ENCODE measurements around the gene SLC17A6.

Gene SLC17A6

DNA sequence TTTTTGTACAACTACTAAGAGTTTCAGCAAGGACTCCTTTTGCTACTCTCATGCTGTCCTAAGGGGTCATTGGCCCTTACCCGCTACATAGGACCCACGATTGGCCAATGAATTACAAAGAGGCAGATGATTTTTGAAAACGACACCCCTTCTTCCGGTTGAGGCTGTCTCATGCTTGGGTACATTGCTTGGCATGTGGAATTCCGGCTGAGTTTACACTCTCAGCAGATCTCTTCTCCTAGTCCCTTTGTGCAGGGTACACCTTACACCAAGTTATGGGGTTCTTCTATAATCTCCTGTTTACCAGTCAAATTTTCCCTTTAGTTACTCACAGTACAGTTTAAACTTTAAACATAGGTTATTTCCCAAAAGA, 52.1 kb downstream of the SLC17A6 start:
- no peaks in the 10 kb centered on the region for H3K9me3 ChIP-seq (ENCODE audit: low read length)
- H3K36me3 ChIP-seq (ENCODE audit: insufficient read depth, low read length), result no peaks in the 10 kb centered on the region
- H3K9ac ChIP-seq (ENCODE audit: low read length), result no peak overlapping the region
- H3K27me3 ChIP-seq (ENCODE audit: control insufficient read depth in 1 of 2, insufficient read depth in 2 of 2, low read length in 2 of 2), result no peaks in the 10 kb centered on the region
- no peak overlapping the region for H3K27ac ChIP-seq (ENCODE audit: low read depth, low read length)
- H3K4me1 ChIP-seq (ENCODE audit: insufficient read depth, low read length), result no peaks in the 10 kb centered on the region
- no peak overlapping the region for H3K4me3 ChIP-seq (ENCODE audit: low read depth in 1 of 2, low read length in 2 of 2)

DNA sequence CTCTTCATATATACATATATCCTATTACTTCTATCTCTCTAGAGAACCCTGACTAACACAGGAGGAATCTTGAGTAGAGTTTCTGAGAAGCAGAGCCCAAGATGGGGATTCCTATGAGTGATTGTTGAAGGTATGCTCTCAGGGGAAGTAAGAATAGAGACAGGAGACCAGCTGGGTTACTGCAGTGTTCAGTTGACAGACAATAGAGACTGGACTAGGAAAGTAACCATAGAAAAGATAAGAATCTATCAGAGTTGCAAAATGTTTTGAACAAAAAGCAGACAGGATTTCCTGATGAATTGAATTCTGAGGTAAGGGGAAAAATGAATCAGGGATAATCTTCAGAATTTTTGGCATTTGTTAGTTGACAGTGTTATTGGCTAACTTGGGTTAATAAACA, 54.4 kb downstream of the SLC17A6 start:
- no peaks in the 10 kb centered on the region for H3K36me3 ChIP-seq (ENCODE audit: insufficient read depth, low read length)
- no peak overlapping the region for H3K27ac ChIP-seq (ENCODE audit: low read depth, low read length)
- H3K9me3 ChIP-seq (ENCODE audit: low read length), result no peaks in the 10 kb centered on the region
- H3K4me1 ChIP-seq (ENCODE audit: insufficient read depth, low read length), result no peaks in the 10 kb centered on the region
- H3K4me3 ChIP-seq (ENCODE audit: low read depth in 1 of 2, low read length in 2 of 2), result no peak overlapping the region
- H3K27me3 ChIP-seq (ENCODE audit: control insufficient read depth in 1 of 2, insufficient read depth in 2 of 2, low read length in 2 of 2), result no peaks in the 10 kb centered on the region
- no peak overlapping the region for H3K9ac ChIP-seq (ENCODE audit: low read length)

- no peaks in the 10 kb centered on the region for H3K9me3 ChIP-seq (ENCODE audit: low read length)
- no peak overlapping the region for H3K9ac ChIP-seq (ENCODE audit: low read length)
- H3K4me1 ChIP-seq (ENCODE audit: insufficient read depth, low read length), result no peaks in the 10 kb centered on the region
- no peak overlapping the region for H3K27ac ChIP-seq (ENCODE audit: low read depth, low read length)
- no peak overlapping the region for H3K4me3 ChIP-seq (ENCODE audit: low read depth in 1 of 2, low read length in 2 of 2)
- H3K27me3 ChIP-seq (ENCODE audit: control insufficient read depth in 1 of 2, insufficient read depth in 2 of 2, low read length in 2 of 2), result no peaks in the 10 kb centered on the region
- no peaks in the 10 kb centered on the region for H3K36me3 ChIP-seq (ENCODE audit: insufficient read depth, low read length)
These were observed 67.2 kb downstream of the SLC17A6 start for GRCh38 chr11:22405377-22405776.

DNA sequence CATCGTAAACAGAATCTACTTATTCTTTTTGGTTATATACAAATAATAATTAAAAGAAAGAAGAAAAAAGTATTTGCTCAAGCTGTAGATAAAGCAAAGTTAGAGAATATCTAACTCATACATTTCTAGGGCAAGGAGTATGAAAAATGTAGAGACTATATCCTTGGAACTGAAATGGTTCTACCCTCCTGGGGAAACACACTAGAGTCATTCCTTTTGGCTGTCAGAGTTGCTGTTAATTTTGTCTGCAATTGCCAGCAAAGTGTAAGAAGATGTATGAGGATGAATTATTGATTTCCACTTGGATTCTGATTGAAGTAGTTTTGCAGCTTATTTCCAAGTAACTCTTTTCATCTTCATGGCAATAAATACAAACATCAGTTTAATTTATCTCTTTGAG, 69.1 kb downstream of the SLC17A6 start:
- Histone ChIP-seq H3K9me3 (ENCODE audit: low read length) (no peaks in the 10 kb centered on the region), H3K9ac (ENCODE audit: low read length) (no peak overlapping the region), H3K4me1 (ENCODE audit: insufficient read depth, low read length) (no peaks in the 10 kb centered on the region), H3K27ac (ENCODE audit: low read depth, low read length) (no peak overlapping the region), H3K4me3 (ENCODE audit: low read depth in 1 of 2, low read length in 2 of 2) (no peak overlapping the region), H3K27me3 (ENCODE audit: control insufficient read depth in 1 of 2, insufficient read depth in 2 of 2, low read length in 2 of 2) (no peaks in the 10 kb centered on the region), H3K36me3 (ENCODE audit: insufficient read depth, low read length) (no peaks in the 10 kb centered on the region)

DNA sequence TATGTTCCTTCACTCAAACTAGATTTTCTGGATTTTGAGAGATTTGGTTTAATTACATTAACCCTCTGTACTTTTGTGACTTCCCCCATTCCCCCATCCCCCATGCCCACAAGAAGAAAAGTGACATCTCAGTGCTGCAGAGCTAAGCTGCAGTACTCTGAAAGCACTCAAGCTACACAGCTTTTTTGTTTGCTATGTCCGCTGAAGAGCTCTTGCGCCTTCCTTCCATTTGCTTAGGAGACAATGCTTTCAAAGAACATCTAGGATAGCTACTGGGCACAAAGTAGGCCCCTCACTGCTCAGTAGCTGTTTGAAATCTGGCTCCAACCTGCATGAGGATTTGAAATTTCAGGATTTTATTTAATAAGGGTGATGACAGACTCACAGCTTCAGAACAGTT, 69.7 kb downstream of the SLC17A6 start:
- H3K36me3 ChIP-seq (ENCODE audit: insufficient read depth, low read length), result no peaks in the 10 kb centered on the region
- H3K27me3 ChIP-seq (ENCODE audit: control insufficient read depth in 1 of 2, insufficient read depth in 2 of 2, low read length in 2 of 2), result no peaks in the 10 kb centered on the region
- no peak overlapping the region for H3K27ac ChIP-seq (ENCODE audit: low read depth, low read length)
- H3K9ac ChIP-seq (ENCODE audit: low read length), result no peak overlapping the region
- no peaks in the 10 kb centered on the region for H3K4me1 ChIP-seq (ENCODE audit: insufficient read depth, low read length)
- no peak overlapping the region for H3K4me3 ChIP-seq (ENCODE audit: low read depth in 1 of 2, low read length in 2 of 2)
- no peaks in the 10 kb centered on the region for H3K9me3 ChIP-seq (ENCODE audit: low read length)

DNA sequence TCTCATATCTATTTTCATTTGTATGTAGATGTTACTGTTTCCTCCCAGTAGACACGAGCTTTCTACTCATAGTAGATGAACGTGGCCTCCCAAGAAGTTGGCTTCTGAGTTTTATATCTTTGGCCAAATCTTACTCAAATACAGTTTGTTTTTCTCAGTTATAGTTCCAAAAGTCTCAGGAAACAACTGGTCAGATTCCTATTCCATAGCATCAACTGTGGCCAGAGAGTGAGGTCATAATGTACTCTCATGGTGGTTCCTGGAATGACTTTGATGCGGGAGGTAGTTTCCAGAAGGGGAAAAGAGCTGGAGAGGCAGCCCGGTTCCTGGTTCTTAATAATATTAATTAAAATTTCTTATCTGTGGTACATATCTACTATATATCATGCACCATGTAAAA, 77.3 kb downstream of the SLC17A6 start:
- no peaks in the 10 kb centered on the region for H3K36me3 ChIP-seq (ENCODE audit: insufficient read depth, low read length)
- H3K9me3 ChIP-seq (ENCODE audit: low read length), result no peaks in the 10 kb centered on the region
- H3K27ac ChIP-seq (ENCODE audit: low read depth, low read length), result no peak overlapping the region
- no peaks in the 10 kb centered on the region for H3K27me3 ChIP-seq (ENCODE audit: control insufficient read depth in 1 of 2, insufficient read depth in 2 of 2, low read length in 2 of 2)
- no peak overlapping the region for H3K9ac ChIP-seq (ENCODE audit: low read length)
- no peaks in the 10 kb centered on the region for H3K4me1 ChIP-seq (ENCODE audit: insufficient read depth, low read length)
- no peak overlapping the region for H3K4me3 ChIP-seq (ENCODE audit: low read depth in 1 of 2, low read length in 2 of 2)

DNA sequence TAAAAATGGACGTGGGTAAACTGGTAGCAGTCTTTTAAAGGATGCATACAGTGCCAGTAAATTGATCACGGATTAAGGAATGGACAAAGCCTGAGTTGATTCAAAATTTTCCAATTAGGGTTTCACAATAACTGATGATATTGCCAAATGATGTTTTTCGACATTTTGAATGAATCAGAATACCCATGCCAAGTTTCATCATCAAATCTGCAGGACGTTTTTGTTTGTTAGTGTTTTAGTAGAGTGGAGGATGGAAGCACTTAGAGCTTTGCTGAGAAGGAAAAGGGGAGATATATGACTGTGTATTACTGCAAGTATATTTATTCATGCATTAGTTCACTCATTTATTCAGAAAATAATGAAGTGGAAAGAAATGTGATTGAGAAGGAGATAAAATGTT, 78.3 kb downstream of the SLC17A6 start:
- Histone ChIP-seq H3K4me1 (ENCODE audit: insufficient read depth, low read length) (no peaks in the 10 kb centered on the region), H3K36me3 (ENCODE audit: insufficient read depth, low read length) (no peaks in the 10 kb centered on the region), H3K9me3 (ENCODE audit: low read length) (no peaks in the 10 kb centered on the region), H3K9ac (ENCODE audit: low read length) (no peak overlapping the region), H3K27me3 (ENCODE audit: control insufficient read depth in 1 of 2, insufficient read depth in 2 of 2, low read length in 2 of 2) (no peaks in the 10 kb centered on the region), H3K27ac (ENCODE audit: low read depth, low read length) (no peak overlapping the region), H3K4me3 (ENCODE audit: low read depth in 1 of 2, low read length in 2 of 2) (no peak overlapping the region)

GRCh38 chr11:22426915-22427314, 88.7 kb downstream of the SLC17A6 start:
- Histone ChIP-seq H3K9me3 (ENCODE audit: low read length) (no peaks in the 10 kb centered on the region), H3K4me1 (ENCODE audit: insufficient read depth, low read length) (no peaks in the 10 kb centered on the region), H3K9ac (ENCODE audit: low read length) (no peak overlapping the region), H3K4me3 (ENCODE audit: low read depth in 1 of 2, low read length in 2 of 2) (no peak overlapping the region), H3K27me3 (ENCODE audit: control insufficient read depth in 1 of 2, insufficient read depth in 2 of 2, low read length in 2 of 2) (no peaks in the 10 kb centered on the region), H3K36me3 (ENCODE audit: insufficient read depth, low read length) (no peaks in the 10 kb centered on the region), H3K27ac (ENCODE audit: low read depth, low read length) (no peak overlapping the region)

All from muscle layer of colon (tissue), 2 donors.